Left lung (tissue), 10 donors: ENCODE data around the gene NPIPA7. TPM values are rescaled to one million over a fixed set of nuclear protein-coding genes. Genes with fewer than 3 reads are reported as not detected.
"Not testable (repeated sequence)": the region's sequence is repeated elsewhere in the genome, so short reads cannot be mapped to it uniquely, and the experiment has no call there.

Source experiments
- ATAC-seq: fragments of 200-7000 bp; cut with Tn5 transposase; one replicate; pipeline ENCODE4 v1.9.1; 2020; ENCODE audit warnings: moderate library complexity
- DNase-seq, 4 donors: peaks; one replicate each; pipeline ENCODE4 v3.0.0-alpha.2; 2013 to 2020
- H3K27ac ChIP-seq, 2 donors: fragments of 200-600 bp; sonication (generic) in 1 of 2; one replicate each; pipeline versions ENCODE4 v1.5.0 to v1.8.0; 2020 to 2021
- H3K27me3 ChIP-seq, 2 donors: fragments of 200-600 bp; sonication (generic) in 1 of 2; one replicate each; pipeline versions ENCODE4 v1.5.0 to v1.8.0; 2020 to 2021
- H3K36me3 ChIP-seq, 2 donors: fragments of 200-600 bp; sonication (generic) in 1 of 2; one replicate each; pipeline versions ENCODE4 v1.5.0 to v1.8.0; 2020 to 2021
- H3K4me1 ChIP-seq, 2 donors: fragments of 200-600 bp; one replicate each; pipeline ENCODE4 v1.8.0; 2021
- H3K4me3 ChIP-seq, 2 donors: fragments of 200-600 bp; sonication (generic) in 1 of 2; one replicate each; pipeline versions ENCODE4 v1.5.0 to v1.8.0; 2020 to 2021; ENCODE audit warnings: mild to moderate bottlenecking in 1 of 2
- H3K9me3 ChIP-seq, 2 donors: fragments of 200-600 bp; sonication (generic) in 1 of 2; one replicate each; pipeline versions ENCODE4 v1.5.0 to v1.8.0; 2020 to 2021
- intact Hi-C, 2 donors: fragments of 100-400 bp; cut with DNase I; formaldehyde crosslinking; loops; one replicate each; pipeline versions ENCODE4 v1.11.2 to v1.14.2; 2022
- microRNA-seq, 2 donors: library from miRNA; unstranded; fragments of <30 nt; microRNA quantifications; one replicate each; pipeline ENCODE4, GENCODE V29; 2019
- polyA plus RNA-seq, 6 donors: library from polyadenylated mRNA; unstranded; fragments of 120-200 nt; gene quantifications; one replicate each; pipeline ENCODE4 v1.2.1, GENCODE V29; 2013; ENCODE audit not compliant: insufficient read length in 6 of 6
- total RNA-seq, 2 donors: library from RNA; stranded (reverse); fragmentation: NEBNext Ultra II Directional; extraction: Animal tissue kit (Norgen Biotek cat#: 25700); gene quantifications; one replicate each; pipeline ENCODE4 v1.2.1, GENCODE V29; 2021
- donor health status: DM: no; HTN: yes; CAD: no.
- donor health status: DM: no; HTN: no; CAD: no.

The NPIPA7 gene
- total and polyA plus RNA-seq, 8 donors, result 4.9 to 33.9 (median 20.1) TPM

DNA sequence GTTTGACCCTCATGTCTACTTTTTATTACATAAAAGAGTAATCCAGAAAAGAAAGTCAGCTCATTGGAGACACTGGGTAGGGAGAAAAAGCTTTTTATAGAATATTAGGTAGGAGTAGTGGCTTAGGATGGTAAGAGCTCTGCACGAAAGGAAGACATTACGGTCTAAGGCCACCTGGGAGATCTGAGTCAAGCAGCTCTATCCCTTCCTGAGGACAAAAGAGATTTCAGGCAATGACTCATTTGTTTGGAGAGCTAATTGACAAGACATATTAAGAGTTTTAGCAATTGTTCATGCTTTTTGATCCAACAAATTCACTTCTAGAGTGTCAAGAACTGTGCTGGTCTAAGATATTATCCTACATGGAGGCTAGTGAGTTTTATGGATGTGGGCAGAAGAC lies 62.5 kb downstream of the NPIPA7 start:
- intact Hi-C loops, H3K36me3 ChIP-seq, H3K27me3 ChIP-seq, ATAC-seq, H3K4me1 ChIP-seq, H3K9me3 ChIP-seq, DNase-seq, H3K4me3 ChIP-seq, H3K27ac ChIP-seq: not testable (repeated sequence)

Small RNA genes within 50 kb of the gene (microRNA-seq; reads per million reads assigned to microRNA genes)
- 0 reads per million in 2 donors for gene MIR6511A3
- 0 reads per million in 2 donors for gene MIR6770-2

Other genes starting within 250 kb of the NPIPA7 start
- gene ABCC6, start 155.6 kb upstream of the NPIPA7 start, total RNA-seq, result 10 to 100 TPM; 15.2 to 44.0 TPM
- 10 to 100 TPM; 12.4 to 20.1 (median 16.2) TPM for gene ABCC6, start 155.6 kb upstream of the NPIPA7 start, polyA plus RNA-seq
- 10 to 100 TPM; 43.5 to 58.0 TPM for gene NOMO3, start 146.6 kb upstream of the NPIPA7 start, total RNA-seq
- gene NOMO3, start 146.6 kb upstream of the NPIPA7 start, polyA plus RNA-seq, result 10 to 100 TPM; 21.6 to 72.4 (median 51.3) TPM